SH-SY5Y (cell line): ENCODE results near the gene MEIS1.

Experiments
- GATA2 ChIP-seq: IDR thresholded peaks from 2 replicates; pipeline ENCODE4 v1.6.1; 2011; ENCODE audit warnings: mild to moderate bottlenecking, low read depth, low read length
- GATA3 ChIP-seq: IDR thresholded peaks from 2 replicates; pipeline ENCODE4 v1.6.1; 2011; ENCODE audit warnings: low read depth, mild to moderate bottlenecking, low read length, moderate library complexity

- TF ChIP-seq GATA3: no peak
- TF ChIP-seq GATA2: no peak
Observed at GRCh38 chr2:66517772-66518171, 82.8 kb downstream of the MEIS1 start.
